Cardiac fibroblast (primary cell): ENCODE measurements around the gene ATMIN.

Source experiments
- DNase-seq, 2 donors: peaks; one replicate each; pipeline versions ENCODE4 v3.0.0 to v3.0.0-alpha.2; 2010; ENCODE audit warnings: low read depth in 2 of 2
- H3K4me3 ChIP-seq, 2 donors: replicated peaks in 1 of 2; 1 replicate in 1 of 2; 2 replicates in 1 of 2; pipeline ENCODE4 v1.5.1; 2011; ENCODE audit warnings: low read depth in 2 of 2, low read length in 2 of 2, mild to moderate bottlenecking in 2 of 2, moderate library complexity in 1 of 2
- CTCF ChIP-seq: IDR thresholded peaks from one replicate; pipeline ENCODE4 v1.5.1; 2011; ENCODE audit warnings: low read depth, mild to moderate bottlenecking, low read length, inconsistent platforms

Gene ATMIN

GRCh38 chr16:81040131-81040530, 4.5 kb downstream of the ATMIN start:
- DNase-seq = no peak
- no peak for TF ChIP-seq CTCF

GRCh38 chr16:81040842-81041241, 5.2 kb downstream of the ATMIN start:
- TF ChIP-seq CTCF = no peak
- no peak for DNase-seq
- H3K4me3 ChIP-seq = no peak overlapping the region

More at GRCh38 chr16:81040131-81040530, 4.5 kb downstream of the ATMIN start:
- H3K4me3 ChIP-seq = no peak overlapping the region

GRCh38 chr16:81041696-81042095, 6.1 kb downstream of the ATMIN start:
- TF ChIP-seq CTCF = no peak
- H3K4me3 ChIP-seq = no peak overlapping the region
- DNase-seq = no peak

GRCh38 chr16:81042821-81043220, 7.2 kb downstream of the ATMIN start:
- no peak overlapping the region for H3K4me3 ChIP-seq
- no peak for TF ChIP-seq CTCF
- no peak for DNase-seq

- TF ChIP-seq CTCF = no peak
These were observed 18.1 kb downstream of the ATMIN start for GRCh38 chr16:81053761-81054160.

GRCh38 chr16:81060576-81061306, 25.1 kb downstream of the ATMIN start:
- H3K4me3 ChIP-seq = no peak overlapping the region
- no peak for DNase-seq
- TF ChIP-seq CTCF = no peak

More at GRCh38 chr16:81053761-81054160, 18.1 kb downstream of the ATMIN start:
- DNase-seq = no peak
- H3K4me3 ChIP-seq = no peak overlapping the region

- DNase-seq = no peak
- no peak for TF ChIP-seq CTCF
These were observed 25.6 kb downstream of the ATMIN start for GRCh38 chr16:81061307-81061640.

More at GRCh38 chr16:81061307-81061640, 25.6 kb downstream of the ATMIN start:
- no peak overlapping the region for H3K4me3 ChIP-seq
